ENCODE measurements around the gene ZNF107. TPM values are rescaled to one million over a fixed set of nuclear protein-coding genes. Genes with fewer than 3 reads are reported as not detected.
"Not testable (repeated sequence)": the region's sequence is repeated elsewhere in the genome, so short reads cannot be mapped to it uniquely, and the experiment has no call there.

Gene ZNF107
- total RNA-seq, 1 donor from 2014 or later, result 1.1 TPM

DNA sequence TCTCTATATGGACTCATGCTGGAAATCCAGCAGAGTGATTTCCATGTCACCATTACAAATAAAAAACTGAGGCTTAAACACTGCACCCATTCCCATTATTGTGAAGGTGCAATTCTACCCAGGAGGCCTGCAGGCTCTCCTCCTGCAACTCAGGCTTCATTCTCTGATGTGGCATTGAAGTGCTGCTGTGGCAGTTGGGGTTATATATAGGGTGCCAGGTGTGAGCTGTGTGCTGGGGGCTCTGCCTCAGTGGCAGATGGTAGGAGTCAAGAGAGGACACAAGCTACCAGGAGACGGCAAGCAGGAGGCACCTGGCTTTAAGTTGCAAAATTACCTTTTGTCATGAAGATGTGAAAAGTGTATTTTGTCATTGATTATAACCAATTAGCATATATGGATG is 21.3 kb downstream of the ZNF107 start:
- FAIRE-seq (no peak), DNase-seq (ENCODE audit: low read depth) (no peak)
- Histone ChIP-seq H3K36me3 (ENCODE audit: control insufficient read depth, insufficient read depth, low read length) (peaks cover 1% of the 10 kb centered on the region), H3K27me3 (ENCODE audit: control insufficient read depth, insufficient read depth, low read length) (no peaks in the 10 kb centered on the region), H3K4me3 (ENCODE audit: low read depth, low read length) (no peak overlapping the region)
- TF ChIP-seq, protein P1, sequence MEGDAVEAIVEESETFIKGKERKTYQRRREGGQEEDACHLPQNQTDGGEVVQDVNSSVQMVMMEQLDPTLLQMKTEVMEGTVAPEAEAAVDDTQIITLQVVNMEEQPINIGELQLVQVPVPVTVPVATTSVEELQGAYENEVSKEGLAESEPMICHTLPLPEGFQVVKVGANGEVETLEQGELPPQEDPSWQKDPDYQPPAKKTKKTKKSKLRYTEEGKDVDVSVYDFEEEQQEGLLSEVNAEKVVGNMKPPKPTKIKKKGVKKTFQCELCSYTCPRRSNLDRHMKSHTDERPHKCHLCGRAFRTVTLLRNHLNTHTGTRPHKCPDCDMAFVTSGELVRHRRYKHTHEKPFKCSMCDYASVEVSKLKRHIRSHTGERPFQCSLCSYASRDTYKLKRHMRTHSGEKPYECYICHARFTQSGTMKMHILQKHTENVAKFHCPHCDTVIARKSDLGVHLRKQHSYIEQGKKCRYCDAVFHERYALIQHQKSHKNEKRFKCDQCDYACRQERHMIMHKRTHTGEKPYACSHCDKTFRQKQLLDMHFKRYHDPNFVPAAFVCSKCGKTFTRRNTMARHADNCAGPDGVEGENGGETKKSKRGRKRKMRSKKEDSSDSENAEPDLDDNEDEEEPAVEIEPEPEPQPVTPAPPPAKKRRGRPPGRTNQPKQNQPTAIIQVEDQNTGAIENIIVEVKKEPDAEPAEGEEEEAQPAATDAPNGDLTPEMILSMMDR (IDR thresholded peaks at IDR 0.05; ENCODE audit: insufficient read depth, low read length, severe bottlenecking), result no peak

DNA sequence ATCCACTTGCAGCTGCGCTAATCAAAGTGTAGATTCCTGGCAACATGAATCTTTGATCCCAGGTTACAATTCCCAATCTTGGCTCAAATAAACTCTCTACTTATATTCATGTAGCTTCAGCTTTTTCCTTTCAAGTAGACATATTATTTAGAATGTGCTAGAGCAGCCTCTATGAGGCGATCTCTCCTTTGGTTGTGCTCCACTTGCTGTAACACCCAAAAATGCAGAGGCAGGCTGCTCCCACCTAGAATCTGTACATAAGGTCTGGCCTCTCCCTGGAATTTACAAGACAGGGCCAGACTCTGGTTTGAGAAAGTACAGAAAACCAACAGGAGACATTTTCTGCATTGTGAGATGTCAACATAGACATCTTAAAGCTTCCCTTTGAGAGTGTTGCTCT is 23.1 kb downstream of the ZNF107 start:
- no peak for FAIRE-seq
- H3K36me3 ChIP-seq (ENCODE audit: control insufficient read depth, insufficient read depth, low read length), result peaks cover 3% of the 10 kb centered on the region
- TF ChIP-seq, protein P1 (IDR thresholded peaks at IDR 0.05; ENCODE audit: insufficient read depth, low read length, severe bottlenecking), result no peak

DNA sequence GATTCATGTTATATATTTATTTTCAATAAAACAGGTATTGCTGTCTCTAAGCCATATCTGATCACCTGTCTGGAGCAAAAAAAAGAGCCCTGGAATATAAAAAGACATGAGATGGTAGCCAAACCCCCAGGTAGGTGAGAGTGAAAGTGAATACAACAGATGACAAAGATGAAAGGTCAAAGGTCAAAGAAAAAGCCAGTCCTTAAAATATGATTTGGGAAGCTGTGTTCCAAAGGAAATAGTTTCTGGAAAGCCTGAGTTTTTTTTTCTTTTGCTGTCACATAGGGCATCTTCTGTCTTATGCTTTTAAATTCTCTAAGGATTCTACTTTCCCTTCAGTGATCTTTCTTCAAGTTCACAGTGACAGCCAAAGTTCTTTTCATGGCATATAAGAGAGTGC is 25.9 kb downstream of the ZNF107 start:
- Histone ChIP-seq H3K4me3 (ENCODE audit: low read depth, low read length) (no peak overlapping the region), H3K27me3 (ENCODE audit: control insufficient read depth, insufficient read depth, low read length) (no peaks in the 10 kb centered on the region), H3K36me3 (ENCODE audit: control insufficient read depth, insufficient read depth, low read length) (peaks cover 3% of the 10 kb centered on the region)
- DNase-seq (ENCODE audit: low read depth), result no peak
- FAIRE-seq, result no peak
- TF ChIP-seq, protein P1 (IDR thresholded peaks at IDR 0.05; ENCODE audit: insufficient read depth, low read length, severe bottlenecking), result no peak

More for the DNA sequence above, 23.1 kb downstream of the ZNF107 start:
- DNase-seq (ENCODE audit: low read depth), result no peak
- Histone ChIP-seq H3K27me3 (ENCODE audit: control insufficient read depth, insufficient read depth, low read length) (no peaks in the 10 kb centered on the region), H3K4me3 (ENCODE audit: low read depth, low read length) (no peak overlapping the region)

DNA sequence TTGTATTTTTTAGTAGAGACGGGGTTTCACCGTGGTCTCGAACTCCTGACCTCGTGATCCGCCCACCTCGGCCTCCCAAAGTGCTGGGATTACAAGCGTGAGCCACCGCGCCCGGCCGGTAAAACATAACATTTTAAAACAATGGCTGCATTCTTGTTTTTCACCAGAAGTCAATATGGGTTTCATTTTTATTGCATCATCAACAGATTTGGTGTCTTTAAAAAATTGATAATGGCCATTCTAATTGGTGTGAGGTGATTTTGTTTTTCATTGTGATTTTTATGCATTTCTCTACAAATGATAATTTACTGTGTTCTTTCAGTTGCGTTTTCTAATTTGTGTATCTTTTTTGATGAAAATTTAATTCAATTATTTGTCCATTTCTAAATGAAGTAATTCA is 31.9 kb downstream of the ZNF107 start:
- H3K36me3 ChIP-seq (ENCODE audit: control insufficient read depth, insufficient read depth, low read length), result not testable (repeated sequence)

DNA sequence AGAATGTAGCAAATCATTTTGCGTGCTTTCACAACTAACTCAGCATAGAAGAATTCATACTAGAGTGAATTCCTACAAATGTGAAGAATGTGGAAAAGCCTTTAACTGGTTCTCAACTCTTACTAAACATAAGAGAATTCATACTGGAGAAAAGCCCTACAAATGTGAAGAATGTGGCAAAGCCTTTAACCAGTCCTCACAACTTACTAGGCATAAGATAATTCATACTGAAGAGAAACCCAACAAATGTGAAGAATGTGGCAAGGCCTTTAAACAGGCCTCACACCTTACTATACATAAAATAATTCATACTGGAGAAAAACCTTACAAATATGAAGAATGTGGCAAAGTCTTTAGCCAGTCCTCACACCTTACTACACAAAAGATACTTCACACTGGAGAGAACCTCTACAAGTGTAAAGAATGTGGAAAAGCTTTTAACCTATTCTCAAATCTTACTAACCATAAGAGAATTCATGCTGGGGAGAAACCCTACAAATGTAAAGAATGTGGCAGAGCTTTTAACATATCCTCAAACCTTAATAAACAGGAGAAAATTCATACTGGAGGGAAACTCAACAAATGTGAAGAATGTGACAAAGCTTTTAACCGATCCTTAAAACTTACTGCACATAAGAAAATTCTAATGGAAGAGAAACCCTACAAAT is 40.8 kb downstream of the ZNF107 start:
- TF ChIP-seq, protein P1 (IDR thresholded peaks at IDR 0.05; ENCODE audit: insufficient read depth, low read length, severe bottlenecking), result no peak
- H3K27me3 ChIP-seq (ENCODE audit: control insufficient read depth, insufficient read depth, low read length), result no peaks in the 10 kb centered on the region
- no peak for FAIRE-seq

More for the DNA sequence above, 31.9 kb downstream of the ZNF107 start:
- not testable (repeated sequence) for DNase-seq (ENCODE audit: low read depth); H3K4me3 ChIP-seq (ENCODE audit: low read depth, low read length); FAIRE-seq; H3K27me3 ChIP-seq (ENCODE audit: control insufficient read depth, insufficient read depth, low read length)

DNA sequence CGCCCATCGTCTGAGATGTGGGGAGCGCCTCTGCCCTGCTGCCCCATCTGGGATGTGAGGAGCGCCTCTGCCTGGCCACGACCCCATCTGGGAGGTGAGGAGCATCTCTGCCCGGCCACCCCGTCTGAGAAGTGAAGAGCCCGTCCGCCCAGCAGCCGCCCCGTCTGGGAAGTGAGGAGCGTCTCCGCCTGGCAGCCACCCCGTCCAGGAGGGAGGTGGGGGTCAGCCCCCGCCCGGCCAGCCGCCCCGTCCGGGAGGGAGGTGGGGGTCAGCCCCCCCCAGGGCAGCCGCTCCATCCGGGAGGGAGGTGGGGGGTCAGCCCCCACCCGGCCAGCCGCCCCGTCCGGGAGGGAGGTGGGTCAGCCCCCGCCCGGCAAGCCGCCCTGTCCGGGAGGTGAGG is 52.0 kb downstream of the ZNF107 start:
- DNase-seq (ENCODE audit: low read depth); H3K36me3 ChIP-seq (ENCODE audit: control insufficient read depth, insufficient read depth, low read length); FAIRE-seq; H3K4me3 ChIP-seq (ENCODE audit: low read depth, low read length); H3K27me3 ChIP-seq (ENCODE audit: control insufficient read depth, insufficient read depth, low read length): not testable (repeated sequence)

More for the DNA sequence above, 40.8 kb downstream of the ZNF107 start:
- H3K36me3 ChIP-seq (ENCODE audit: control insufficient read depth, insufficient read depth, low read length), result no peaks in the 10 kb centered on the region
- no peak overlapping the region for H3K4me3 ChIP-seq (ENCODE audit: low read depth, low read length)
- DNase-seq (ENCODE audit: low read depth), result no peak
